NB4 (cell line): ENCODE measurements around the gene CTDSP2.
A peak's percentile ranks its signal among the peaks of the same experiment; 100 is the strongest.

Experiments used
- DNase-seq: peaks from one replicate; pipeline ENCODE4 v3.0.0; 2010; ENCODE audit warnings: low read depth
- H3K4me3 ChIP-seq: one replicate; pipeline ENCODE4 v1.5.1; 2011; ENCODE audit warnings: mild to moderate bottlenecking, low read depth, low read length, moderate library complexity
- MYC ChIP-seq: IDR thresholded peaks from 2 replicates; pipeline ENCODE4 v1.6.1; 2011; ENCODE audit warnings: low read depth, low read length
- POLR2A ChIP-seq: IDR thresholded peaks from 2 replicates; pipeline ENCODE4 v1.6.1; 2011; ENCODE audit warnings: mild to moderate bottlenecking; ENCODE audit not compliant: insufficient read length; ENCODE audit errors: extremely low read depth
- TF ChIP-seq, protein P1 (sequence below): IDR thresholded peaks from 2 replicates; pipeline ENCODE4 v1.6.1; 2011; ENCODE audit warnings: low read depth, low read length
- TF ChIP-seq, protein P2 (sequence below): IDR thresholded peaks from one replicate; pipeline ENCODE4 v1.5.1; 2012; ENCODE audit warnings: low read depth, low read length

Gene CTDSP2

DNA sequence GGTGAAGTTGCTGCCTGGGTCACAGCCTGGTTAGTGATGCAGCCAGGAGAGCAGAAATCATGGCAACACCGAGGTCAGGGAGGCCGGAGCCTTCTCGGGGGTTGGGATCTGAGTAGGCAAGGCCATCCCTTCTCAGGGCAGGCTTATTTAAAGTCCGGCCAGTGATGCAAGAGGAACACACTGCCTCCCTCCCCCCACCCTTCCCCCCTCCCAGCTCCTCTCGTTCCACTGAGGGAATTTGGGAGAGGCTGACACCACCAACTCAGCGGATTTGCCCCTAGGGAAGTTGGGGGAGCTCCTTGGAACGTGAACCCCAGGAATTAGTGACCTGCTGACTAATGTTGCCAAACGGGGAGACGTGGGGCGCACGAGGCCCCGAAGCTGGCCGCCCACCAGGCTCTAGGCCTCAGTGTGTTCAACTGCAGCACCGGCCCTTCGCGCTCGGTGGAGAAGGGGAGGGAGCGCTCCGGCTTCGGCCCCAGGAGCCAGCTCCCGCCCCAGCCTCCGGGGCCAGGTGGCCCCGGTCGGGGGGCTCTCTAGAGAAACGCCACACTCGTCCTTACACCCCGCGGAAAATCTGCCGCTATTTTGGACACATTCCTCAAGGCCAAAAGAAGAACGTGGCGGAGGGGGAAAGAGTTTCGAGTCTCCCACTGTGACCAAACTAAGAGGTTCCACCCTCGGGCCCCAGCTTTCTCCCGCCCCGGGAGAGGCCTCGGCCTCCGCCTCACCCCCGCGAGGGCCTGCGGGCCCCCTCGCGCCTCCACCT lies 1.6 kb downstream of the CTDSP2 start:
- H3K4me3 ChIP-seq = peak overlapping the region; percentile 78
- peak; percentile 76 for DNase-seq
- TF ChIP-seq, protein P1, sequence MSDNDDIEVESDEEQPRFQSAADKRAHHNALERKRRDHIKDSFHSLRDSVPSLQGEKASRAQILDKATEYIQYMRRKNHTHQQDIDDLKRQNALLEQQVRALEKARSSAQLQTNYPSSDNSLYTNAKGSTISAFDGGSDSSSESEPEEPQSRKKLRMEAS = 0 out of 2 replicates have a peak, but pooled peaks have one; percentile 16
- no peak; the same call in none of the 2 replicates for TF ChIP-seq MYC

GRCh38 chr12:57842342-57843294 lies 3.9 kb downstream of the CTDSP2 start:
- peak; percentile 35 for DNase-seq
- no peak overlapping the region for H3K4me3 ChIP-seq
- TF ChIP-seq, protein P1 = no peak
- TF ChIP-seq POLR2A (no peak), MYC (no peak)
- TF ChIP-seq, protein P2, sequence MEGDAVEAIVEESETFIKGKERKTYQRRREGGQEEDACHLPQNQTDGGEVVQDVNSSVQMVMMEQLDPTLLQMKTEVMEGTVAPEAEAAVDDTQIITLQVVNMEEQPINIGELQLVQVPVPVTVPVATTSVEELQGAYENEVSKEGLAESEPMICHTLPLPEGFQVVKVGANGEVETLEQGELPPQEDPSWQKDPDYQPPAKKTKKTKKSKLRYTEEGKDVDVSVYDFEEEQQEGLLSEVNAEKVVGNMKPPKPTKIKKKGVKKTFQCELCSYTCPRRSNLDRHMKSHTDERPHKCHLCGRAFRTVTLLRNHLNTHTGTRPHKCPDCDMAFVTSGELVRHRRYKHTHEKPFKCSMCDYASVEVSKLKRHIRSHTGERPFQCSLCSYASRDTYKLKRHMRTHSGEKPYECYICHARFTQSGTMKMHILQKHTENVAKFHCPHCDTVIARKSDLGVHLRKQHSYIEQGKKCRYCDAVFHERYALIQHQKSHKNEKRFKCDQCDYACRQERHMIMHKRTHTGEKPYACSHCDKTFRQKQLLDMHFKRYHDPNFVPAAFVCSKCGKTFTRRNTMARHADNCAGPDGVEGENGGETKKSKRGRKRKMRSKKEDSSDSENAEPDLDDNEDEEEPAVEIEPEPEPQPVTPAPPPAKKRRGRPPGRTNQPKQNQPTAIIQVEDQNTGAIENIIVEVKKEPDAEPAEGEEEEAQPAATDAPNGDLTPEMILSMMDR = no peak

GRCh38 chr12:57841445-57841844 lies 5.1 kb downstream of the CTDSP2 start:
- TF ChIP-seq, protein P1 = no peak
- TF ChIP-seq, protein P2 = no peak
- TF ChIP-seq POLR2A (no peak), MYC (no peak)
- no peak overlapping the region for H3K4me3 ChIP-seq
- DNase-seq = no peak

DNA sequence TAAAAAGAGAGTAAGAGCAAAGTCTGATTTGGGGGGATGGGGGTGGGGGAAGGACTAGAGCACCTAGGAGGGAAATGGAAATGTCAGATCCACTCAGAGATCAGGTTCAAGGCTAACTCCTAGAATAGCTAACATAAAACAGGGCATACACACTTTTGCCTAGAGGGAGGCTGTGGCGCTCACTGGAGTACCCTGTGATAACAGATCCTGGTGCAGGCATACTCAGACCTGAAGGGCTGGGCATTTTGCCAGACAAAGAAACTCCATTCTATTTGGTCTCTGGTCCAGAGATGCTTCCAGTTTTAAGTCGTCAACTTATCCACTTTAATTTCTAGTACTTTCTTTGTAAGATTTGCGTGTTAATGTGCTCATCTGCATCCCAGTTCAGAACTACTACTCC lies 5.8 kb downstream of the CTDSP2 start:
- TF ChIP-seq POLR2A (no peak), MYC (no peak)
- TF ChIP-seq, protein P1 = no peak
- TF ChIP-seq, protein P2 = no peak
- H3K4me3 ChIP-seq = no peak overlapping the region
- no peak for DNase-seq

- TF ChIP-seq, protein P2 = no peak
- no peak for TF ChIP-seq MYC
- TF ChIP-seq, protein P1 = no peak
- TF ChIP-seq POLR2A = no peak
- DNase-seq = no peak
- H3K4me3 ChIP-seq = no peak overlapping the region
These were observed 6.5 kb downstream of the CTDSP2 start for GRCh38 chr12:57839996-57840395.
